ENCODE data around the gene RNF222.

DNA sequence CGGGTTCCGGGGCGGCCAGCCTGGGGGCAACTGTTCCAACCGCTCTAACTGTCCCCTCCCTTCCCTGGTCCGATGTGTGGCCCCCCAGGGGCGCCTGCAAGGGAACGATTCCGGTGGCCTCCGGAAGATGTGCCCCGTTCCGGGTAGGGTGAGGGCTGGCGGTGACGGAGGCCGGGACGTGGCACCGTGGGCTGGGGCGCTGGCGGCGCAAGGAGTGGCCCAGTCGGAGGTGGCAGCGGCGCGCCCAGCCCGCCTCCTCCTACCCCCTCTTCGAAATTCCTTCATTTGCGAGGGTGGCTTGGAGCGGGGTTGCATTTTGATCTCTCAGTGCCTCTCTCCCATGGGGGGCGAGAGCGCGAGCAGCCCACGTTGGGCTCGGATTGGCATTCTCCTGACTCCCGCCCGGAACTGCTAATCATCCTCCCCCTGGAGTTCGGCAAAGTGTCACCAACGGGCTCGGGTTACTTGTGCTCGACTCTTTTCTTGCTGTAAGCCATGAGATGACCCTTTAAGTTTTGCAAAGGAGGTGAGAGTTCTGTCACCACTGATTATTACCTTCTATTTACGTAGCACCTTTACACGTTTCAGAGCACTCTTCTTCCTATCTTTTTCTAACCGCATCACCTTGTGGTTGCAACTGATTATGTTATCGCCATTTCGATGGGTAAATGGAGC lies 38.7 kb upstream of the RNF222 start:
- TF ChIP-seq EP300 (IDR thresholded peaks at IDR 0.05) (no peak), POLR2A (IDR thresholded peaks at IDR 0.05) (no peak)
- TF ChIP-seq, protein P1, sequence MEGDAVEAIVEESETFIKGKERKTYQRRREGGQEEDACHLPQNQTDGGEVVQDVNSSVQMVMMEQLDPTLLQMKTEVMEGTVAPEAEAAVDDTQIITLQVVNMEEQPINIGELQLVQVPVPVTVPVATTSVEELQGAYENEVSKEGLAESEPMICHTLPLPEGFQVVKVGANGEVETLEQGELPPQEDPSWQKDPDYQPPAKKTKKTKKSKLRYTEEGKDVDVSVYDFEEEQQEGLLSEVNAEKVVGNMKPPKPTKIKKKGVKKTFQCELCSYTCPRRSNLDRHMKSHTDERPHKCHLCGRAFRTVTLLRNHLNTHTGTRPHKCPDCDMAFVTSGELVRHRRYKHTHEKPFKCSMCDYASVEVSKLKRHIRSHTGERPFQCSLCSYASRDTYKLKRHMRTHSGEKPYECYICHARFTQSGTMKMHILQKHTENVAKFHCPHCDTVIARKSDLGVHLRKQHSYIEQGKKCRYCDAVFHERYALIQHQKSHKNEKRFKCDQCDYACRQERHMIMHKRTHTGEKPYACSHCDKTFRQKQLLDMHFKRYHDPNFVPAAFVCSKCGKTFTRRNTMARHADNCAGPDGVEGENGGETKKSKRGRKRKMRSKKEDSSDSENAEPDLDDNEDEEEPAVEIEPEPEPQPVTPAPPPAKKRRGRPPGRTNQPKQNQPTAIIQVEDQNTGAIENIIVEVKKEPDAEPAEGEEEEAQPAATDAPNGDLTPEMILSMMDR (IDR thresholded peaks at IDR 0.05), result no peak
